Tibial artery (tissue), 4 donors: ENCODE data around the gene CFAP251.

Source experiments
- DNase-seq, 2 donors: peaks; one replicate each; pipeline ENCODE4 v3.0.0-alpha.2; 2019
- H3K27ac ChIP-seq, 2 donors: fragments of 200-600 bp; sonication (generic) in 1 of 2; 1 replicate in 1 of 2; 2 replicates in 1 of 2; pipeline ENCODE4 v1.5.1; 2018 to 2019; ENCODE audit warnings: mild to moderate bottlenecking in 1 of 2
- H3K27me3 ChIP-seq, 2 donors: fragments of 200-600 bp; sonication (generic) in 1 of 2; one replicate each; pipeline versions ENCODE4 v1.5.1 to v1.6.0; 2016 to 2019
- H3K36me3 ChIP-seq, 3 donors: fragments of 200-600 bp; sonication (generic) in 2 of 3; one replicate each; pipeline ENCODE4 v1.5.1; 2016 to 2019; ENCODE audit warnings: mild to moderate bottlenecking in 2 of 3
- H3K4me1 ChIP-seq, 4 donors: fragments of 200-600 bp; sonication (generic) in 2 of 4; 1 replicate in 3 of 4; 2 replicates in 1 of 4; pipeline ENCODE4 v1.5.1; 2016 to 2019
- H3K4me3 ChIP-seq, 2 donors: fragments of 200-600 bp; sonication (generic) in 1 of 2; 1 replicate in 1 of 2; 2 replicates in 1 of 2; pipeline ENCODE4 v1.5.1; 2018 to 2019; ENCODE audit warnings: mild to moderate bottlenecking in 2 of 2
- H3K9me3 ChIP-seq, 3 donors: fragments of 200-600 bp; sonication (generic) in 1 of 3; one replicate each; pipeline ENCODE4 v1.5.1; 2016 to 2019
- CTCF ChIP-seq, 2 experiments: fragments of 200-600 bp in 1 of 2; fragments of 450-650 bp in 1 of 2; IDR thresholded peaks; one replicate each; pipeline ENCODE4 v1.5.1; 2017 to 2019; ENCODE audit warnings: antibody characterized with exemption in 2 of 2, mild to moderate bottlenecking in 1 of 2, moderate library complexity in 1 of 2
- intact Hi-C: fragments of 100-400 bp; cut with DNase I; formaldehyde crosslinking; loops from one replicate; pipeline ENCODE4 v1.15.0; 2023; ENCODE audit warnings: low total_unique reads

Gene CFAP251

GRCh38 chr12:122022393-122023338, 104.3 kb downstream of the CFAP251 start:
- Histone ChIP-seq H3K27me3 (no peaks in the 10 kb centered on the region), H3K27ac (peak overlapping the region; percentile 90 to 98), H3K9me3 (no peaks in the 10 kb centered on the region), H3K4me3 (peak overlapping the region; percentile 70 to 82), H3K36me3 (no peaks in the 10 kb centered on the region), H3K4me1 (peaks cover 0 to 47% (median 27%) of the 10 kb centered on the region in 4 donors)
- no peak for TF ChIP-seq CTCF (IDR thresholded peaks at IDR 0.05)
- intact Hi-C loops = loop anchor here (5.0 kb wide), 1 partner anchor 105 kb away; the partner anchor contains the start of gene CFAP251
- peak in 1 of 2 donors; percentile 70 for DNase-seq

- Histone ChIP-seq H3K4me3 (peak overlapping the region; percentile 70 to 82), H3K9me3 (no peaks in the 10 kb centered on the region), H3K27ac (peak overlapping the region; percentile 90 to 98), H3K27me3 (no peaks in the 10 kb centered on the region), H3K36me3 (no peaks in the 10 kb centered on the region), H3K4me1 (peaks cover 0 to 48% (median 28%) of the 10 kb centered on the region in 4 donors)
- intact Hi-C loops = loop anchor here (5.0 kb wide), 1 partner anchor 106 kb away; the partner anchor contains the start of gene CFAP251
- TF ChIP-seq CTCF (IDR thresholded peaks at IDR 0.05) = no peak
- DNase-seq = peak; percentile 77 to 95
These were observed 105.1 kb downstream of the CFAP251 start for GRCh38 chr12:122023339-122024131.

- Histone ChIP-seq H3K27ac (peak overlapping the region; percentile 90 to 98), H3K36me3 (no peaks in the 10 kb centered on the region), H3K4me3 (peak overlapping the region; percentile 70 to 82), H3K4me1 (peaks cover 0 to 56% (median 32%) of the 10 kb centered on the region in 4 donors), H3K27me3 (no peaks in the 10 kb centered on the region), H3K9me3 (no peaks in the 10 kb centered on the region)
- no peak for TF ChIP-seq CTCF (IDR thresholded peaks at IDR 0.05)
- intact Hi-C loops = loop anchor here (5.0 kb wide), 1 partner anchor 107 kb away; the partner anchor contains the start of gene CFAP251
- DNase-seq = no peak
These were observed 105.9 kb downstream of the CFAP251 start for GRCh38 chr12:122024132-122024785.

GRCh38 chr12:122026706-122027333, 108.4 kb downstream of the CFAP251 start:
- intact Hi-C loops = no loop called here
- TF ChIP-seq CTCF (IDR thresholded peaks at IDR 0.05) = no peak
- no peak overlapping the region for H3K27ac ChIP-seq
- H3K9me3 ChIP-seq = no peaks in the 10 kb centered on the region
- no peak overlapping the region for H3K4me3 ChIP-seq
- peaks cover 0 to 71% (median 29%) of the 10 kb centered on the region in 4 donors for H3K4me1 ChIP-seq
- no peaks in the 10 kb centered on the region for H3K36me3 ChIP-seq
- DNase-seq = no peak
- H3K27me3 ChIP-seq = no peaks in the 10 kb centered on the region
